ENCODE measurements around the gene ITGB3.

ITGB3 gene

GRCh38 chr17:47237841-47238240, 15.8 kb upstream of the ITGB3 start:
- DNase-seq (ENCODE audit: extremely low read depth, insufficient read length) = no peak
- no peaks in the 10 kb centered on the region for H3K36me3 ChIP-seq (ENCODE audit: control insufficient read depth, insufficient read depth, low read length)
- no peak for TF ChIP-seq CTCF (IDR thresholded peaks at IDR 0.05; ENCODE audit: insufficient read depth, low read length, poor library complexity, severe bottlenecking)
- no peaks in the 10 kb centered on the region for H3K27me3 ChIP-seq (replicated peaks; ENCODE audit: control insufficient read depth, insufficient read depth, low read length)
- no peak overlapping the region for H3K4me3 ChIP-seq (replicated peaks; ENCODE audit: low read depth, low read length)

- no peak overlapping the region for H3K4me3 ChIP-seq (replicated peaks; ENCODE audit: low read depth, low read length)
- no peaks in the 10 kb centered on the region for H3K36me3 ChIP-seq (ENCODE audit: control insufficient read depth, insufficient read depth, low read length)
- H3K27me3 ChIP-seq (replicated peaks; ENCODE audit: control insufficient read depth, insufficient read depth, low read length) = no peaks in the 10 kb centered on the region
- DNase-seq (ENCODE audit: extremely low read depth, insufficient read length) = no peak
- TF ChIP-seq CTCF (IDR thresholded peaks at IDR 0.05; ENCODE audit: insufficient read depth, low read length, poor library complexity, severe bottlenecking) = no peak
Measured at GRCh38 chr17:47238321-47239010, 15.2 kb upstream of the ITGB3 start.

- H3K27me3 ChIP-seq (replicated peaks; ENCODE audit: control insufficient read depth, insufficient read depth, low read length) = no peaks in the 10 kb centered on the region
- no peak for TF ChIP-seq CTCF (IDR thresholded peaks at IDR 0.05; ENCODE audit: insufficient read depth, low read length, poor library complexity, severe bottlenecking)
- no peaks in the 10 kb centered on the region for H3K36me3 ChIP-seq (ENCODE audit: control insufficient read depth, insufficient read depth, low read length)
- H3K4me3 ChIP-seq (replicated peaks; ENCODE audit: low read depth, low read length) = no peak overlapping the region
- DNase-seq (ENCODE audit: extremely low read depth, insufficient read length) = no peak
Measured at GRCh38 chr17:47239619-47239966, 14.0 kb upstream of the ITGB3 start.

- Histone ChIP-seq H3K4me3 (replicated peaks; ENCODE audit: low read depth, low read length) (no peak overlapping the region), H3K36me3 (ENCODE audit: control insufficient read depth, insufficient read depth, low read length) (no peaks in the 10 kb centered on the region), H3K27me3 (replicated peaks; ENCODE audit: control insufficient read depth, insufficient read depth, low read length) (no peaks in the 10 kb centered on the region)
- DNase-seq (ENCODE audit: extremely low read depth, insufficient read length) = peak; percentile 42
- no peak for TF ChIP-seq CTCF (IDR thresholded peaks at IDR 0.05; ENCODE audit: insufficient read depth, low read length, poor library complexity, severe bottlenecking)
Measured at GRCh38 chr17:47239967-47240651, 13.5 kb upstream of the ITGB3 start.

GRCh38 chr17:47240806-47241205, 12.8 kb upstream of the ITGB3 start:
- H3K36me3 ChIP-seq (ENCODE audit: control insufficient read depth, insufficient read depth, low read length) = no peaks in the 10 kb centered on the region
- no peaks in the 10 kb centered on the region for H3K27me3 ChIP-seq (replicated peaks; ENCODE audit: control insufficient read depth, insufficient read depth, low read length)
- DNase-seq (ENCODE audit: extremely low read depth, insufficient read length) = no peak
- TF ChIP-seq CTCF (IDR thresholded peaks at IDR 0.05; ENCODE audit: insufficient read depth, low read length, poor library complexity, severe bottlenecking) = no peak
- no peak overlapping the region for H3K4me3 ChIP-seq (replicated peaks; ENCODE audit: low read depth, low read length)
